GM12891 (cell line): ENCODE results near the gene BSND.

Experiments
- POLR2AphosphoS5 ChIP-seq: IDR thresholded peaks from 2 replicates; pipeline ENCODE4 v1.6.1; 2011; ENCODE audit warnings: low read depth, low read length, control low read depth
- SPI1 ChIP-seq: IDR thresholded peaks from 2 replicates; pipeline ENCODE4 v1.6.1; 2011; ENCODE audit warnings: low read depth, low read length, control low read depth
- TAF1 ChIP-seq: IDR thresholded peaks from 2 replicates; pipeline ENCODE4 v1.6.1; 2011; ENCODE audit warnings: low read depth, low read length, control low read depth

DNA sequence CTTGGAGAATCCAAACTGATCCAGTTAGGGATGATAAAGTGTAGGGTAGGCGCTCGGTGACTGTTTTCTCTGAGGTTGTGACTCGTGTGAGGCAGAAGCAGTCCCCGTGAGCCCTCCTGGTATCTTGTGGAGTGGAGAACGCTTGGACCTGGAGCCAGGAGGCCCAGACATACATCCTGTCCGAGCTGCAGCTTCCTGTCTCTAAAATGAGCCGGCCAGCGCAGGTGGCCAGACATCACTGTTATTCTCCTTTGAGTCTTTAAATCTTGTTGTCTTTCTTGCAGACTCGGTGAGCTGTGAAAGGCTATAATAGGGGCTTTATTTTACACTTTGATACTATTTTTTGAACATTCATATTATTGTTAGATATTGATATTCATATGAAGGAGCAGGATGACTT, 52.9 kb downstream of the BSND start:
- TF ChIP-seq SPI1 (no peak), POLR2AphosphoS5 (no peak), TAF1 (no peak)
